ENCODE measurements around the gene SFRP4.

SFRP4 gene

GRCh38 chr7:37921876-37922275 lies 5.3 kb upstream of the SFRP4 start:
- Histone ChIP-seq H3K4me3 (ENCODE audit: low read depth, low read length) (peak overlapping the region; percentile 41), H3K9me3 (ENCODE audit: control insufficient read depth, low read length) (no peaks in the 10 kb centered on the region), H3K27ac (no peak overlapping the region), H3K9ac (no peak overlapping the region), H3K4me2 (ENCODE audit: low read length) (no peak overlapping the region), H3K27me3 (ENCODE audit: control insufficient read depth, insufficient read depth, low read length) (no peaks in the 10 kb centered on the region), H3K4me1 (no peaks in the 10 kb centered on the region), H3K79me2 (no peaks in the 10 kb centered on the region), H2AFZ (no peak overlapping the region), H3K36me3 (ENCODE audit: control insufficient read depth, insufficient read depth, low read length) (no peaks in the 10 kb centered on the region)
- no peak for TF ChIP-seq CTCF (IDR thresholded peaks at IDR 0.05)

- H3K9ac ChIP-seq = peak overlapping the region; percentile 19
- H2AFZ ChIP-seq = peak overlapping the region; percentile 95
- H3K27ac ChIP-seq = peak overlapping the region; percentile 69
- peak overlapping the region; percentile 84 for H3K4me2 ChIP-seq (ENCODE audit: low read length)
- peak overlapping the region; percentile 41 for H3K4me3 ChIP-seq (ENCODE audit: low read depth, low read length)
- H3K9me3 ChIP-seq (ENCODE audit: control insufficient read depth, low read length) = no peaks in the 10 kb centered on the region
- no peaks in the 10 kb centered on the region for H3K79me2 ChIP-seq
- TF ChIP-seq CTCF (IDR thresholded peaks at IDR 0.05) = no peak
- H3K4me1 ChIP-seq = no peaks in the 10 kb centered on the region
- H3K36me3 ChIP-seq (ENCODE audit: control insufficient read depth, insufficient read depth, low read length) = no peaks in the 10 kb centered on the region
- H3K27me3 ChIP-seq (ENCODE audit: control insufficient read depth, insufficient read depth, low read length) = no peaks in the 10 kb centered on the region
Measured at GRCh38 chr7:37920849-37921805, 4.5 kb upstream of the SFRP4 start.

- no peaks in the 10 kb centered on the region for H3K9me3 ChIP-seq (ENCODE audit: control insufficient read depth, low read length)
- no peaks in the 10 kb centered on the region for H3K27me3 ChIP-seq (ENCODE audit: control insufficient read depth, insufficient read depth, low read length)
- peak within 1 kb of the TSS; percentile 19 for H3K9ac ChIP-seq
- H3K4me1 ChIP-seq = no peaks in the 10 kb centered on the region
- H3K79me2 ChIP-seq = no peaks in the 10 kb centered on the region
- H3K36me3 ChIP-seq (ENCODE audit: control insufficient read depth, insufficient read depth, low read length) = no peaks in the 10 kb centered on the region
- peak; percentile 30 for TF ChIP-seq CTCF (IDR thresholded peaks at IDR 0.05)
- H3K27ac ChIP-seq = peak within 1 kb of the TSS; percentile 69
- H3K4me2 ChIP-seq (ENCODE audit: low read length) = peak within 1 kb of the TSS; percentile 84
- peak within 1 kb of the TSS; percentile 95 for H2AFZ ChIP-seq
- peak within 1 kb of the TSS; percentile 41 for H3K4me3 ChIP-seq (ENCODE audit: low read depth, low read length)
Measured at GRCh38 chr7:37920305-37920848, 3.8 kb upstream of the SFRP4 start, which contains the start of gene EPDR1. Gene EPDR1 (plus strand): TSS chr7:37920640. CDS start chr7:37920940, 300 bp downstream.

GRCh38 chr7:37918526-37918925 lies 1.9 kb upstream of the SFRP4 start:
- no peak overlapping the region for H3K27ac ChIP-seq
- H3K36me3 ChIP-seq (ENCODE audit: control insufficient read depth, insufficient read depth, low read length) = no peaks in the 10 kb centered on the region
- no peaks in the 10 kb centered on the region for H3K79me2 ChIP-seq
- no peaks in the 10 kb centered on the region for H3K9me3 ChIP-seq (ENCODE audit: control insufficient read depth, low read length)
- H3K9ac ChIP-seq = no peak overlapping the region
- no peak overlapping the region for H3K4me3 ChIP-seq (ENCODE audit: low read depth, low read length)
- no peaks in the 10 kb centered on the region for H3K27me3 ChIP-seq (ENCODE audit: control insufficient read depth, insufficient read depth, low read length)
- no peak for TF ChIP-seq CTCF (IDR thresholded peaks at IDR 0.05)
- no peaks in the 10 kb centered on the region for H3K4me1 ChIP-seq
- no peak overlapping the region for H3K4me2 ChIP-seq (ENCODE audit: low read length)
- H2AFZ ChIP-seq = no peak overlapping the region
